A673 (cell line): Measurements from ENCODE around the gene ABITRAM. TPM values are rescaled to one million over a fixed set of nuclear protein-coding genes. Genes with fewer than 3 reads are reported as not detected.

Source experiments
- BruUV-seq: library from RNA; stranded (reverse); fragments of 400-500 nt; replicated peaks from 2 replicates; lab custom pipeline; 2021; lab: Mats Ljungman, UMichigan
- CTCF ChIA-PET: fragments of 300-600 bp; sonication (Branson Sonifier 250); formaldehyde crosslinking; loops from one replicate; lab custom pipeline; 2022; ENCODE audit warnings: antibody characterized with exemption; lab: Charles Lee
- POLR2A ChIA-PET: fragments of 300-600 bp; sonication (Branson Sonifier 250); formaldehyde crosslinking; loops from one replicate; lab custom pipeline; 2022; ENCODE audit warnings: antibody characterized with exemption; ENCODE audit not compliant: low non-redundant PET; lab: Charles Lee
- DNase-seq: peaks from one replicate; pipeline ENCODE4 v3.0.0-alpha.2; 2015; ENCODE audit warnings: low spot score
- H3K27ac ChIP-seq: fragments of 200-600 bp; sonication (generic); 2 replicates; pipeline ENCODE4 v1.5.1; 2016; ENCODE audit warnings: mixed run types, low read depth, mild to moderate bottlenecking, mixed read lengths, antibody characterized with exemption, low read length; ENCODE audit not compliant: poor library complexity, severe bottlenecking
- H3K27me3 ChIP-seq: fragments of 200-600 bp; sonication (generic); replicated peaks from 2 replicates; pipeline ENCODE4 v1.6.1; 2017; ENCODE audit warnings: mixed run types, low read depth, mild to moderate bottlenecking, mixed read lengths, antibody characterized with exemption, low read length; ENCODE audit not compliant: insufficient read depth, poor library complexity
- H3K36me3 ChIP-seq: fragments of 200-600 bp; sonication (generic); 2 replicates; pipeline ENCODE4 v1.6.1; 2016; ENCODE audit warnings: mixed run types, mild to moderate bottlenecking, mixed read lengths, antibody characterized with exemption, low read length; ENCODE audit not compliant: insufficient read depth, poor library complexity, severe bottlenecking
- H3K4me1 ChIP-seq: fragments of 200-600 bp; sonication (generic); 2 replicates; pipeline ENCODE4 v1.6.1; 2017; ENCODE audit warnings: mixed run types, mild to moderate bottlenecking, mixed read lengths, antibody characterized with exemption, low read length; ENCODE audit not compliant: insufficient read depth, poor library complexity, severe bottlenecking
- H3K4me3 ChIP-seq: fragments of 200-600 bp; sonication (generic); 2 replicates; pipeline ENCODE4 v1.5.1; 2016; ENCODE audit warnings: low read depth, mixed run types, mild to moderate bottlenecking, mixed read lengths, low read length; ENCODE audit not compliant: poor library complexity, severe bottlenecking
- H3K9me3 ChIP-seq: fragments of 200-600 bp; sonication (generic); 2 replicates; pipeline ENCODE4 v1.6.1; 2016; ENCODE audit warnings: mixed run types, low read depth, mild to moderate bottlenecking, mixed read lengths, antibody characterized with exemption, low read length; ENCODE audit not compliant: poor library complexity, severe bottlenecking
- CTCF ChIP-seq: fragments of 300-800, 200-600 bp; sonication (generic); conservative IDR thresholded peaks from 2 replicates; pipeline ENCODE4 v1.5.1; 2017; ENCODE audit warnings: low read depth, mild to moderate bottlenecking, antibody characterized with exemption, low read length, moderate library complexity, mixed read lengths
- EZH2 ChIP-seq: fragments of 200-600 bp; sonication (generic); IDR thresholded peaks from 2 replicates; pipeline ENCODE4 v1.6.1; 2017; ENCODE audit warnings: borderline replicate concordance, low read depth, mild to moderate bottlenecking, mixed read lengths, antibody characterized with exemption, low read length; ENCODE audit not compliant: poor library complexity, severe bottlenecking
- intact Hi-C: fragments of 100-400 bp; cut with micrococcal nuclease; formaldehyde crosslinking; loops from one replicate; pipeline ENCODE4 v1.10.0; 2022; ENCODE audit not compliant: unreplicated experiment
- total RNA-seq: library from RNA; stranded (reverse); gene quantifications from 2 replicates; pipeline ENCODE4 v1.2.3, GENCODE V29; 2021

Gene ABITRAM
- total RNA-seq, 1 experiment from 2014 or later: 20.7 TPM

GRCh38 chr9:108983885-108984284 is 49.7 kb downstream of the ABITRAM start:
- no peak for DNase-seq
- no peaks in the 10 kb centered on the region for H3K27me3 ChIP-seq
- H3K4me3 ChIP-seq: no peak overlapping the region
- H3K27ac ChIP-seq: no peak overlapping the region
- no TSS peak for BruUV-seq
- ChIA-PET POLR2A (no interaction called here), CTCF (no interaction called here)
- intact Hi-C loops: no loop called here
- H3K4me1 ChIP-seq: no peaks in the 10 kb centered on the region
- H3K36me3 ChIP-seq: peaks cover 6% of the 10 kb centered on the region
- no peaks in the 10 kb centered on the region for H3K9me3 ChIP-seq
- TF ChIP-seq EZH2 (no peak), CTCF (no peak)

Other genes with a start within 250 kb of the ABITRAM start
- not detected in 2 replicates for gene ACTL7B, start 78.4 kb upstream of the ABITRAM start, total RNA-seq
- gene ACTL7A, start 72.1 kb upstream of the ABITRAM start, total RNA-seq: not detected in 2 replicates
- gene ELP1, start 276 bp upstream of the ABITRAM start, total RNA-seq: 34.1 and 38.7 TPM in 2 replicates
- 72.0 and 72.5 TPM in 2 replicates for gene CTNNAL1, start 79.1 kb downstream of the ABITRAM start, total RNA-seq
- 57.1 and 59.8 TPM in 2 replicates for gene TMEM245, start 185.5 kb downstream of the ABITRAM start, total RNA-seq
- gene FRRS1L, start 232.8 kb downstream of the ABITRAM start, total RNA-seq: 0.04 and 0.41 TPM in 2 replicates